GM12865 (cell line): Measurements from ENCODE around the gene SLC24A4.

Experiments used
- DNase-seq: peaks from one replicate; pipeline ENCODE4 v3.0.0; 2010; ENCODE audit warnings: low read depth
- H3K4me3 ChIP-seq: 2 replicates; pipeline ENCODE4 v1.5.1; 2011; ENCODE audit warnings: mild to moderate bottlenecking, low read depth, low read length, control low read depth
- CTCF ChIP-seq: IDR thresholded peaks from 2 replicates; pipeline ENCODE4 v1.5.1; 2011; ENCODE audit warnings: low read length, control low read depth, low read depth, inconsistent platforms; ENCODE audit not compliant: insufficient read depth; ENCODE audit errors: missing control alignments

SLC24A4 gene

GRCh38 chr14:92414690-92415445 lies 91.9 kb downstream of the SLC24A4 start:
- H3K4me3 ChIP-seq = no peak overlapping the region
- no peak for DNase-seq
- no peak for TF ChIP-seq CTCF

- TF ChIP-seq CTCF = no peak
- DNase-seq = no peak
- H3K4me3 ChIP-seq = no peak overlapping the region
These were observed 93.0 kb downstream of the SLC24A4 start for GRCh38 chr14:92415969-92416368.

GRCh38 chr14:92416544-92416943 lies 93.6 kb downstream of the SLC24A4 start:
- no peak for TF ChIP-seq CTCF
- no peak overlapping the region for H3K4me3 ChIP-seq
- no peak for DNase-seq

GRCh38 chr14:92417759-92418158 lies 94.8 kb downstream of the SLC24A4 start:
- TF ChIP-seq CTCF = no peak
- DNase-seq = no peak
- H3K4me3 ChIP-seq = no peak overlapping the region

- no peak for DNase-seq
- H3K4me3 ChIP-seq = no peak overlapping the region
- no peak for TF ChIP-seq CTCF
These were observed 98.8 kb downstream of the SLC24A4 start for GRCh38 chr14:92421751-92422150.

- H3K4me3 ChIP-seq = no peak overlapping the region
- no peak for DNase-seq
- TF ChIP-seq CTCF = no peak
These were observed 102.1 kb downstream of the SLC24A4 start for GRCh38 chr14:92425101-92425500.

- no peak for TF ChIP-seq CTCF
- no peak for DNase-seq
- H3K4me3 ChIP-seq = no peak overlapping the region
These were observed 103.3 kb downstream of the SLC24A4 start for GRCh38 chr14:92426237-92426636.
